HepG2 (cell line): Measurements from ENCODE around the gene IL17A. TPM values are rescaled to one million over a fixed set of nuclear protein-coding genes. Genes with fewer than 3 reads are reported as not detected.

Experiments
- ATAC-seq: fragments of 200-7000 bp; cut with Tn5 transposase; 3 replicates; pipeline ENCODE4 v1.9.1; 2020; ENCODE audit warnings: mild to moderate bottlenecking, moderate library complexity
- BruUV-seq: library from RNA; stranded (reverse); fragments of 400-500 nt; replicated peaks from 2 replicates; lab custom pipeline; 2021; lab: Mats Ljungman, UMichigan
- CTCF ChIA-PET: fragments of 300-600 bp; formaldehyde crosslinking; extraction: SDS; loops from one replicate; lab custom pipeline; 2021; ENCODE audit warnings: low total read pairs, inconsistent platforms, low intra/inter-chr PET ratio; lab: Yijun Ruan, JAX
- POLR2A ChIA-PET: fragments of 350-600 bp; sonication (Branson Sonifier 250); formaldehyde crosslinking; loops from one replicate; lab custom pipeline; 2020; ENCODE audit warnings: antibody characterized with exemption, inconsistent platforms; lab: Yijun Ruan, JAX
- DNase-seq: peaks from one replicate; pipeline ENCODE4 v3.0.0-alpha.2; 2015; ENCODE audit warnings: low spot score
- FAIRE-seq: peaks from 3 replicates; lab custom pipeline; 2011; peaks lifted over from hg19 to GRCh38; lab: Jason Lieb, UNC
- H2AFZ ChIP-seq: one replicate; pipeline ENCODE4 v1.6.1; 2011; ENCODE audit warnings: low read length, inconsistent platforms
- H3K27ac ChIP-seq: fragments of 300-600 bp; 3 replicates; pipeline ENCODE4 v1.8.0; 2011; ENCODE audit warnings: mixed run types, mild to moderate bottlenecking, mixed read lengths, low read length, inconsistent platforms; ENCODE audit not compliant: insufficient read depth; ENCODE audit errors: extremely low read length
- H3K27me3 ChIP-seq, 2 experiments: fragments of 200-600 bp in 1 of 2; 2 replicates in 1 of 2; 3 replicates in 1 of 2; pipeline versions ENCODE4 v1.6.0 to v1.8.0; 2011; ENCODE audit warnings: low read length in 2 of 2, mild to moderate bottlenecking in 2 of 2, moderate library complexity in 2 of 2, inconsistent platforms in 1 of 2; ENCODE audit not compliant: insufficient read depth in 2 of 2, control insufficient read depth in 1 of 2
- H3K36me3 ChIP-seq, 2 experiments: fragments of 200-600 bp in 1 of 2; replicated peaks in 1 of 2; 2 replicates in 1 of 2; 3 replicates in 1 of 2; pipeline versions ENCODE4 v1.5.1 to v1.8.0; 2011; ENCODE audit warnings: low read length in 2 of 2, inconsistent platforms in 1 of 2; ENCODE audit not compliant: insufficient read depth in 2 of 2, control insufficient read depth in 1 of 2
- H3K4me1 ChIP-seq: 2 replicates; pipeline ENCODE4 v1.5.1; 2012; ENCODE audit warnings: low read length, inconsistent platforms; ENCODE audit not compliant: insufficient read depth
- H3K4me2 ChIP-seq: 2 replicates; pipeline ENCODE4 v1.6.0; 2011; ENCODE audit warnings: low read depth, low read length, inconsistent platforms
- H3K4me3 ChIP-seq, 3 experiments: fragments of 200-600 bp in 1 of 3; sonication (generic), shearing (Covaris generic) in 1 of 3; replicated peaks in 1 of 3; 2 replicates each; pipeline ENCODE4 v1.5.1; 2011 to 2016; ENCODE audit warnings: low read length in 3 of 3, inconsistent platforms in 2 of 3, low read depth in 2 of 3, mild to moderate bottlenecking in 2 of 3, control low read depth in 1 of 3, mixed read lengths in 1 of 3; ENCODE audit not compliant: insufficient read depth in 1 of 3
- H3K79me2 ChIP-seq: one replicate; pipeline ENCODE4 v1.6.1; 2011; ENCODE audit warnings: low read length, inconsistent platforms; ENCODE audit not compliant: insufficient read depth
- H3K9ac ChIP-seq: 2 replicates; pipeline ENCODE4 v1.6.0; 2011; ENCODE audit warnings: mild to moderate bottlenecking, low read depth, low read length, inconsistent platforms; ENCODE audit not compliant: insufficient read depth
- H3K9me3 ChIP-seq: 2 replicates; pipeline ENCODE4 v1.5.1; 2012; ENCODE audit warnings: mild to moderate bottlenecking, low read length
- H4K20me1 ChIP-seq: 2 replicates; pipeline ENCODE4 v1.6.0; 2011; ENCODE audit warnings: inconsistent platforms, mild to moderate bottlenecking, low read length, moderate library complexity; ENCODE audit not compliant: insufficient read depth
- CAMTA2 ChIP-seq: sonication (generic); formaldehyde crosslinking; IDR thresholded peaks from 2 replicates; pipeline ENCODE4 v1.4.0; 2020; ENCODE audit warnings: mild to moderate bottlenecking, missing genetic modification reagents, borderline replicate concordance
- MIER2 ChIP-seq: IDR thresholded peaks from 2 replicates; pipeline ENCODE4 v1.6.1; 2016; ENCODE audit warnings: missing biosample characterization, missing genetic modification reagents
- REST ChIP-seq, 2 experiments: IDR thresholded peaks; 2 replicates each; pipeline ENCODE4 v1.6.1; 2011 to 2012; ENCODE audit warnings: low read length in 2 of 2, borderline replicate concordance in 1 of 2, low read depth in 1 of 2, mild to moderate bottlenecking in 1 of 2, moderate library complexity in 1 of 2
- RFX3 ChIP-seq: IDR thresholded peaks from 2 replicates; pipeline ENCODE4 v1.6.1; 2016; ENCODE audit warnings: missing biosample characterization, missing genetic modification reagents
- WGBS: methylation state at CpG from one replicate; pipeline ENCODE4 v1.1.6; 2017; ENCODE audit warnings: low lambda C conversion rate; 5-methylcytosine and 5-hydroxymethylcytosine counted together
- in situ Hi-C: cut with HindIII; loops from 2 replicates; pipeline ENCODE4 v1.10.0; 2017; ENCODE audit warnings: low pct_unique_long_range_greater_than_20kb; ENCODE audit not compliant: extremely low pct_ligation_motif_present
- intact Hi-C: fragments of 100-400 bp; cut with micrococcal nuclease; formaldehyde crosslinking; loops from one replicate; pipeline ENCODE4 v1.10.0; 2022; ENCODE audit not compliant: unreplicated experiment
- polyA plus RNA-seq, 8 experiments: library from polyadenylated mRNA; depleted of rRNA in 3 of 8; stranded (reverse) in 7 of 8; unstranded in 1 of 8; fragments of >200 nt; fragmentation: Illumina TruSeq in 4 of 8; extraction: Trizol in 4 of 8; gene quantifications; 2 replicates each; pipeline versions ENCODE4 v1.2.1 to v1.2.3, GENCODE V29; 2011 to 2016; ENCODE audit warnings: low read depth in 4 of 8, missing spikeins in 1 of 8, mixed read lengths in 1 of 8; ENCODE audit not compliant: insufficient read depth in 1 of 8
- total RNA-seq, 5 experiments: library from RNA; depleted of rRNA; stranded (reverse); fragments of >200 nt; fragmentation: Illumina TruSeq; extraction: Trizol; gene quantifications; 2 replicates each; pipeline ENCODE4 v1.2.3, GENCODE V29; 2016; ENCODE audit warnings: low read depth in 1 of 5
- TF ChIP-seq, protein P1 (sequence below): sonication (generic); formaldehyde crosslinking; IDR thresholded peaks from 2 replicates; pipeline ENCODE4 v1.5.1; 2020; ENCODE audit warnings: missing genetic modification reagents, mild to moderate bottlenecking, borderline replicate concordance

Gene IL17A
- total and polyA plus RNA-seq, 2 of the 13 experiments (the other 11 are each of a cell fraction or from before 2014, with no cell fraction given) = not detected

DNA sequence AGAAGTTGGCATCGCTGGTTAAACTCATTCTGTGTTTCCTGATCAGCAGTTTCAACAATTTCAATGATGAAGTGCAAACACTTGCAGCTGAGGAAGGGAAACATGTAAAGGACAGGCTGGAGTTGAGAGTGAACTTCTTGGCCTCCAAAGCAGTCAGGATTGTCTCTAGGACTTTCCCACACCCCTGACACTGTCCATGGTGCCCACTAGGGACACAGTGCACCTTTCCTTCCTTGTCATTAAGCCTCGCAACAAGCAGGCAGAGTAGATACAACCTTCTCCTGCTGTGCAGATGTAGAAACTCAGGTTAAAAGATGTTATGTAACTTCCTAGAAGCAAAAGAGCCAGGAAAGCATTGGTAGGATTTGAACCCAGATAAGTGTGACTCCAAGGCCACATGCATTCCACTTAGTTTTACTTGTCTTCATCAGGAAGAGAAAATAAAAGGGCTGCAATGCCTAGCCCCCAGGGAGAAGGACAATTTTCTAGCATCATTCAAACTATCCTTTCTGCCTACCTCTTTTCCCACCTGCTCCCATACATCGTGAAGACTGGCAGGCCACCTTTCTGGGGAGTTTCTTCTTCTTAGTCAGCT, 39.2 kb upstream of the IL17A start:
- peak; percentile 54; the same call in 2 of the 3 replicates for ATAC-seq
- H3K9ac ChIP-seq = no peak overlapping the region
- H2AFZ ChIP-seq = no peak overlapping the region
- H3K4me2 ChIP-seq = no peak overlapping the region
- H3K79me2 ChIP-seq = no peaks in the 10 kb centered on the region
- in situ Hi-C loops = no loop called here
- no peak for FAIRE-seq
- no peak for DNase-seq
- 8% methylated on average over 3 of the region's 3 CpGs for WGBS
- H3K27ac ChIP-seq = no peak overlapping the region
- ChIA-PET CTCF (no interaction called here), POLR2A (no interaction called here)
- peaks cover 0 to 22% of the 10 kb centered on the region in 2 experiments; a peak in 3 of 5 replicates for H3K27me3 ChIP-seq
- no peaks in the 10 kb centered on the region for H4K20me1 ChIP-seq
- no peak for TF ChIP-seq RFX3 (CRISPR knock-in tag)
- peak; percentile 19 to 86 for TF ChIP-seq REST (IDR thresholded peaks at IDR 0.05; ENCODE audit: borderline replicate concordance in 1 of 2, low read depth in 1 of 2, low read length in 2 of 2)
- TF ChIP-seq CAMTA2 (CRISPR knock-in tag) = no peak
- TF ChIP-seq, protein P1, sequence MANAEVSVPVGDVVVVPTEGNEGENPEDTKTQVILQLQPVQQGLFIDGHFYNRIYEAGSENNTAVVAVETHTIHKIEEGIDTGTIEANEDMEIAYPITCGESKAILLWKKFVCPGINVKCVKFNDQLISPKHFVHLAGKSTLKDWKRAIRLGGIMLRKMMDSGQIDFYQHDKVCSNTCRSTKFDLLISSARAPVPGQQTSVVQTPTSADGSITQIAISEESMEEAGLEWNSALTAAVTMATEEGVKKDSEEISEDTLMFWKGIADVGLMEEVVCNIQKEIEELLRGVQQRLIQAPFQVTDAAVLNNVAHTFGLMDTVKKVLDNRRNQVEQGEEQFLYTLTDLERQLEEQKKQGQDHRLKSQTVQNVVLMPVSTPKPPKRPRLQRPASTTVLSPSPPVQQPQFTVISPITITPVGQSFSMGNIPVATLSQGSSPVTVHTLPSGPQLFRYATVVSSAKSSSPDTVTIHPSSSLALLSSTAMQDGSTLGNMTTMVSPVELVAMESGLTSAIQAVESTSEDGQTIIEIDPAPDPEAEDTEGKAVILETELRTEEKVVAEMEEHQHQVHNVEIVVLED = no peak
- TF ChIP-seq MIER2 (CRISPR knock-in tag) = peak; percentile 81; the same call in 1 of the 2 replicates
- TF ChIP-seq, all 625 proteins: peak for 2
- no TSS peak for BruUV-seq
- H3K36me3 ChIP-seq = no peaks in the 10 kb centered on the region
- intact Hi-C loops = no loop called here
- no peak overlapping the region for H3K4me3 ChIP-seq
- no peaks in the 10 kb centered on the region for H3K4me1 ChIP-seq
- no peaks in the 10 kb centered on the region for H3K9me3 ChIP-seq
